Mesothelial cell of epicardium (in vitro differentiated cells): Measurements from ENCODE around the gene DVL1. TPM values are rescaled to one million over a fixed set of nuclear protein-coding genes. Genes with fewer than 3 reads are reported as not detected.

Experiments
- DNase-seq, 2 experiments: peaks; one replicate each; pipeline ENCODE4 v3.0.0; 2021; ENCODE audit warnings: low spot score in 2 of 2; ENCODE audit not compliant: unreplicated experiment in 2 of 2
- H3K27ac Mint-ChIP-seq: 2 replicates; pipeline ENCODE4 v1.8.0; 2021; ENCODE audit warnings: mixed read lengths
- H3K27me3 Mint-ChIP-seq: 2 replicates; pipeline ENCODE4 v1.8.0; 2021; ENCODE audit warnings: low read depth, mixed read lengths
- H3K36me3 Mint-ChIP-seq: 2 replicates; pipeline ENCODE4 v1.8.0; 2021; ENCODE audit warnings: mixed read lengths
- H3K4me1 Mint-ChIP-seq: 2 replicates; pipeline ENCODE4 v1.8.0; 2021; ENCODE audit warnings: mixed read lengths
- H3K4me3 Mint-ChIP-seq: 2 replicates; pipeline ENCODE4 v1.8.0; 2021; ENCODE audit warnings: mild to moderate bottlenecking, moderate library complexity, mixed read lengths
- H3K9me3 Mint-ChIP-seq: 2 replicates; pipeline ENCODE4 v1.8.0; 2021; ENCODE audit warnings: mixed read lengths
- CTCF ChIP-seq: fragments of 200-600 bp; sonication (generic); IDR thresholded peaks from one replicate; pipeline ENCODE4 v1.5.0; 2021; ENCODE audit warnings: antibody characterized with exemption; ENCODE audit not compliant: unreplicated experiment
- total RNA-seq: library from RNA; stranded (reverse); gene quantifications from 3 replicates; pipeline ENCODE4 v1.2.1, GENCODE V29; 2021

DVL1 gene
- total RNA-seq, 1 donor from 2014 or later: 54.5 TPM

DNA sequence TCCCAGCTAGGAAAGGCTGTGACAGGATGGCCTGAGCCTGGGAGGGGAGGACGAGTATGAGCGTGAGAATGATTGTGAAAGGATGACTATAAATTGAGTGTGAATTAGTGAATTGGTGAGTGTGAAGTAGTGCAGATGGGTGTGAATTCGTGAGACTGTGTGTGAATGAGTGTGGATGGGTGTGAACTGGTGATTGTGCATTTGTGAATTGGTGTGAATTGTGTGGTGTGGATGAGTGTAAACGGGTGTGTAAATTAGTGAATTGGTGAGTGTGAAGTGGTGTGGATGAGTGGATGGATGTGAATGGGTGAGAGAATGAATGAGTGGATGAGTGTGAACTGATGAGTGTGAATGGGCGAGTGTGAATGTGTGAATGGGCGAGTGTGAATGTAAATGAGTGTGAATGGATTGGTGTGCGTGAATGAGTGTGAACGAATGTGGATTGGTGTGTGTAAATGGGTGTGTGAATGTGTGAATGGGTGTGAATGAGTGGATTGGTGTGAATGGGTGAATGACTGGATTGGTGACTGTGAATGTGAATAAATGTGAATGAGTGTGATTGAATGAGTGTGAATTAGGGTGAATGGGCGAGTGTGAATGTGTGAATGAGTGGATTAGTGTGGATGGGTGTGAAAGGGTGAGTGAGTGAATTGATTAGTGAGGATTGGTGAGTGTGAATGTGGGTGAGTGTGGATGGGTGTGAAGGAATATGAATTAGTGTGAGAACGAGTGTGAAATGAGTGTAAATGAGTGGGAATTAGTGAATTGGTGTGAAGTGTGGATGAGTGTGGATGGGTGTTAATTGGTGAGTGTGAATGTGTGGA, 16.9 kb upstream of the DVL1 start:
- no peak overlapping the region for H3K27ac Mint-ChIP-seq
- H3K27me3 Mint-ChIP-seq: no peaks in the 10 kb centered on the region
- no peak overlapping the region for H3K4me3 Mint-ChIP-seq
- H3K36me3 Mint-ChIP-seq: no peaks in the 10 kb centered on the region
- H3K9me3 Mint-ChIP-seq: no peaks in the 10 kb centered on the region
- DNase-seq: no peak
- no peak for TF ChIP-seq CTCF
- peaks cover 7% of the 10 kb centered on the region for H3K4me1 Mint-ChIP-seq

- no peak overlapping the region for H3K27ac Mint-ChIP-seq
- DNase-seq: no peak
Observed at GRCh38 chr1:1364266-1364665, 15.0 kb upstream of the DVL1 start.

GRCh38 chr1:1361982-1362423, 12.8 kb upstream of the DVL1 start:
- H3K4me1 Mint-ChIP-seq: peaks cover 35% of the 10 kb centered on the region
- H3K9me3 Mint-ChIP-seq: no peaks in the 10 kb centered on the region
- H3K27me3 Mint-ChIP-seq: no peaks in the 10 kb centered on the region
- peak overlapping the region; percentile 90 for H3K27ac Mint-ChIP-seq
- no peak for TF ChIP-seq CTCF
- no peak overlapping the region for H3K4me3 Mint-ChIP-seq
- DNase-seq: no peak
- no peaks in the 10 kb centered on the region for H3K36me3 Mint-ChIP-seq

More at GRCh38 chr1:1364266-1364665, 15.0 kb upstream of the DVL1 start:
- Mint-ChIP-seq H3K36me3 (no peaks in the 10 kb centered on the region), H3K4me3 (no peak overlapping the region), H3K9me3 (no peaks in the 10 kb centered on the region), H3K27me3 (no peaks in the 10 kb centered on the region), H3K4me1 (peaks cover 19% of the 10 kb centered on the region)
- no peak for TF ChIP-seq CTCF

- Mint-ChIP-seq H3K4me1 (peaks cover 35% of the 10 kb centered on the region), H3K4me3 (no peak overlapping the region), H3K36me3 (no peaks in the 10 kb centered on the region), H3K9me3 (no peaks in the 10 kb centered on the region), H3K27ac (peak overlapping the region; percentile 90), H3K27me3 (no peaks in the 10 kb centered on the region)
- no peak for TF ChIP-seq CTCF
- no peak for DNase-seq
Observed at GRCh38 chr1:1361233-1361981, 12.2 kb upstream of the DVL1 start.

GRCh38 chr1:1360506-1361169, 11.4 kb upstream of the DVL1 start:
- DNase-seq: no peak
- H3K36me3 Mint-ChIP-seq: no peaks in the 10 kb centered on the region
- peak overlapping the region; percentile 70 for H3K27ac Mint-ChIP-seq
- no peak for TF ChIP-seq CTCF
- no peaks in the 10 kb centered on the region for H3K27me3 Mint-ChIP-seq
- peaks cover 35% of the 10 kb centered on the region for H3K4me1 Mint-ChIP-seq
- no peak overlapping the region for H3K4me3 Mint-ChIP-seq
- H3K9me3 Mint-ChIP-seq: no peaks in the 10 kb centered on the region
